Endothelial cell of umbilical vein (primary cell): Measurements from ENCODE around the gene HEATR3. TPM values are rescaled to one million over a fixed set of nuclear protein-coding genes. Genes with fewer than 3 reads are reported as not detected.

Experiments
- BruUV-seq: library from RNA; stranded (reverse); fragments of 400-500 nt; replicated peaks from 2 replicates; lab custom pipeline; 2021; lab: Mats Ljungman, UMichigan
- CTCF ChIA-PET: fragments of 300-600, 350-600 bp; sonication (Branson Sonifier 250); formaldehyde crosslinking; loops from one replicate; lab custom pipeline; 2021; ENCODE audit warnings: antibody characterized with exemption, inconsistent platforms; lab: Charles Lee
- POLR2A ChIA-PET: fragments of 300-600, 350-600 bp; sonication (Branson Sonifier 250); formaldehyde crosslinking; loops from one replicate; lab custom pipeline; 2021; ENCODE audit warnings: antibody characterized with exemption, inconsistent platforms; lab: Charles Lee
- DNase-seq: peaks from one replicate; pipeline ENCODE4 v3.0.0-alpha.2; 2011; ENCODE audit warnings: low read depth, low spot score
- FAIRE-seq: peaks from 2 replicates; lab custom pipeline; 2011; peaks lifted over from hg19 to GRCh38; lab: Jason Lieb, UNC
- H2AFZ ChIP-seq: 2 replicates; pipeline ENCODE4 v1.6.0; 2012; ENCODE audit warnings: low read depth, low read length, control low read depth, inconsistent platforms
- H3K27ac ChIP-seq: 2 replicates; pipeline ENCODE4 v1.5.1; 2011; ENCODE audit warnings: low read depth, mild to moderate bottlenecking, control low read depth, low read length, moderate library complexity; ENCODE audit not compliant: insufficient read depth
- H3K27me3 ChIP-seq, 2 experiments: 2 replicates each; pipeline versions ENCODE4 v1.6.0 to v1.6.1; 2011; ENCODE audit warnings: low read length in 2 of 2, mixed read lengths in 1 of 2; ENCODE audit not compliant: control insufficient read depth in 2 of 2, insufficient read depth in 2 of 2
- H3K36me3 ChIP-seq, 2 experiments: 2 replicates in 1 of 2; 3 replicates in 1 of 2; pipeline ENCODE4 v1.5.1; 2011; ENCODE audit warnings: low read length in 2 of 2, mild to moderate bottlenecking in 1 of 2, moderate library complexity in 1 of 2; ENCODE audit not compliant: control insufficient read depth in 2 of 2, insufficient read depth in 2 of 2; ENCODE audit errors: extremely low read depth in 1 of 2
- H3K4me1 ChIP-seq: 3 replicates; pipeline ENCODE4 v1.5.1; 2011; ENCODE audit warnings: mild to moderate bottlenecking, low read length; ENCODE audit not compliant: control insufficient read depth, insufficient read depth; ENCODE audit errors: extremely low read depth
- H3K4me2 ChIP-seq: 2 replicates; pipeline ENCODE4 v1.6.1; 2011; ENCODE audit warnings: low read length, control low read depth, mixed read lengths; ENCODE audit not compliant: insufficient read depth
- H3K4me3 ChIP-seq, 3 experiments: fragments of 200-600 bp in 1 of 3; sonication (generic), shearing (Covaris generic) in 1 of 3; replicated peaks in 1 of 3; 2 replicates each; pipeline ENCODE4 v1.5.1; 2011 to 2016; ENCODE audit warnings: control low read depth in 3 of 3, low read length in 3 of 3, mild to moderate bottlenecking in 2 of 3, inconsistent platforms in 1 of 3, low read depth in 1 of 3, moderate library complexity in 1 of 3; ENCODE audit not compliant: insufficient read depth in 1 of 3
- H3K79me2 ChIP-seq: 2 replicates; pipeline ENCODE4 v1.6.0; 2012; ENCODE audit warnings: low read length, inconsistent platforms; ENCODE audit not compliant: control insufficient read depth, insufficient read depth
- H3K9ac ChIP-seq: replicated peaks from 2 replicates; pipeline ENCODE3; 2011; ENCODE audit warnings: low read length, control low read depth; ENCODE audit not compliant: insufficient read depth; ENCODE audit errors: extremely low read depth
- H3K9me1 ChIP-seq: replicated peaks from 3 replicates; pipeline ENCODE4 v1.6.0; 2011; ENCODE audit warnings: mild to moderate bottlenecking, low read length; ENCODE audit not compliant: control insufficient read depth, insufficient read depth; ENCODE audit errors: extremely low read depth
- H3K9me3 ChIP-seq: replicated peaks from 2 replicates; pipeline ENCODE4 v1.5.1; 2012; ENCODE audit warnings: low read length, inconsistent platforms; ENCODE audit not compliant: control insufficient read depth, insufficient read depth
- H4K20me1 ChIP-seq: replicated peaks from 2 replicates; pipeline ENCODE3; 2011; ENCODE audit warnings: mild to moderate bottlenecking, low read length; ENCODE audit not compliant: control insufficient read depth, insufficient read depth; ENCODE audit errors: extremely low read depth
- CTCF ChIP-seq, 2 donors: IDR thresholded peaks; 1 replicate in 1 of 2; 2 replicates in 1 of 2; pipeline ENCODE4 v1.5.1; 2011; ENCODE audit warnings: low read length in 2 of 2, mild to moderate bottlenecking in 2 of 2, moderate library complexity in 2 of 2, control low read depth in 1 of 2, inconsistent platforms in 1 of 2, low read depth in 1 of 2; ENCODE audit not compliant: insufficient read depth in 1 of 2; ENCODE audit errors: extremely low read depth in 1 of 2
- EZH2 ChIP-seq: IDR thresholded peaks from 2 replicates; pipeline ENCODE4 v1.6.1; 2012; ENCODE audit warnings: borderline replicate concordance, low read depth, mild to moderate bottlenecking, moderate library complexity, low read length, inconsistent platforms; ENCODE audit not compliant: severe bottlenecking
- FOS ChIP-seq: IDR thresholded peaks from 2 replicates; pipeline ENCODE4 v1.6.1; 2011; ENCODE audit warnings: mild to moderate bottlenecking, low read length, moderate library complexity, borderline replicate concordance; ENCODE audit not compliant: insufficient read depth
- GATA2 ChIP-seq: IDR thresholded peaks from 2 replicates; pipeline ENCODE4 v1.7.0; 2011; ENCODE audit warnings: low read depth, mild to moderate bottlenecking, moderate library complexity, mixed read lengths, low read length; ENCODE audit not compliant: insufficient read length, insufficient read depth
- JUN ChIP-seq: IDR thresholded peaks from 2 replicates; pipeline ENCODE4 v1.6.1; 2011; ENCODE audit warnings: borderline replicate concordance, low read depth; ENCODE audit not compliant: insufficient read length, insufficient read depth
- MAX ChIP-seq: IDR thresholded peaks from 2 replicates; pipeline ENCODE4 v1.6.1; 2011; ENCODE audit not compliant: insufficient read depth, insufficient read length
- MYC ChIP-seq: IDR thresholded peaks from one replicate; pipeline ENCODE4 v1.6.1; 2011; ENCODE audit warnings: mild to moderate bottlenecking, low read depth, low read length
- POLR2A ChIP-seq: IDR thresholded peaks from 2 replicates; pipeline ENCODE4 v1.6.1; 2012; ENCODE audit warnings: low read depth, mild to moderate bottlenecking, control low read depth, low read length
- POLR2AphosphoS5 ChIP-seq: IDR thresholded peaks from 2 replicates; pipeline ENCODE4 v1.6.1; 2012; ENCODE audit warnings: low read depth, mild to moderate bottlenecking, control low read depth, low read length, moderate library complexity; ENCODE audit not compliant: insufficient read depth
- dilution Hi-C: fragments of 300-500 bp; cut with MboI; formaldehyde crosslinking; loops from one replicate; pipeline ENCODE4 v1.15.0; 2019; ENCODE audit warnings: low sequenced_read_pairs; ENCODE audit not compliant: extremely low pct_ligation_motif_present
- intact Hi-C: fragments of 100-400 bp; cut with micrococcal nuclease; formaldehyde crosslinking; loops from one replicate; pipeline ENCODE4 v1.10.0; 2022
- polyA plus RNA-seq, 4 experiments: library from polyadenylated mRNA; depleted of rRNA in 3 of 4; stranded (reverse) in 3 of 4; unstranded in 1 of 4; fragments of >200 nt; gene quantifications; 2 replicates each; pipeline versions ENCODE4 v1.2.1 to v1.2.3, GENCODE V29; 2011 to 2012; ENCODE audit warnings: missing spikeins in 1 of 4
- total RNA-seq: library from RNA; stranded (reverse); gene quantifications from 2 replicates; pipeline ENCODE4 v1.2.3, GENCODE V29; 2021

The HEATR3 gene
- total and polyA plus RNA-seq, 2 donors (not counting 3 experiments of a cell fraction or from before 2014, with no cell fraction given): 6.7 to 23.1 TPM

DNA sequence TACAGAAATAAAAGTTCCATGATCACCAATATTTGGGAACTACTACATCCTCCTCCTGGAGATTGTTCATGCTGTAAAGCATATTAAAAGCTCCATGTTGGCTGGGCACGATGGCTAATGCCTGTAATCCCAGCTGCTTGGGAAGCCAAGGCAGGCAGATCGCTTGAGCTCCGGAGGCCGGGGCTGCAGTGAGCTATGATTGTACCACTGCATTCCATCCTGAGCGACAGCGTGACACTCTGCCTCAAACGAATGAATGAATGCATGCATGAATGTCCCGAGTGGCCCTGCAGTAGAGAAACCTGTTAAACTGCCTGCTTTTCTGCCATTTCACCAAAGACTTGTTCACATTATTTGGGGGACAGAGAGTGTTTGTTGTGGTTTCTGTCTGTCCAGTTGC lies 25.8 kb upstream of the HEATR3 start:
- FAIRE-seq (no peak), DNase-seq (no peak)
- H2AFZ ChIP-seq: no peak overlapping the region
- H3K36me3 ChIP-seq: no peaks in the 10 kb centered on the region
- intact Hi-C loops (no loop called here), dilution Hi-C loops (no loop called here)
- no peaks in the 10 kb centered on the region for H3K4me1 ChIP-seq
- TF ChIP-seq MAX (no peak), JUN (no peak), POLR2AphosphoS5 (no peak), POLR2A (no peak), EZH2 (no peak), CTCF (IDR thresholded peaks at IDR 0.05; ENCODE audit: extremely low read depth in 1 of 2, insufficient read depth in 1 of 2, low read depth in 1 of 2, low read length in 2 of 2) (no peak), GATA2 (no peak), MYC (no peak), FOS (no peak)
- H3K79me2 ChIP-seq: no peaks in the 10 kb centered on the region
- H4K20me1 ChIP-seq: no peaks in the 10 kb centered on the region
- H3K4me2 ChIP-seq: no peak overlapping the region
- H3K9ac ChIP-seq: no peak overlapping the region
- no peak overlapping the region for H3K27ac ChIP-seq
- no TSS peak for BruUV-seq
- CTCF ChIA-PET: interaction anchor here (1.2 to 3.5 kb wide), 2 partner anchors 15 to 26 kb away, joined by 3 to 22 read pairs; partner anchors contain the start of genes CNEP1R1 and HEATR3
- H3K9me3 ChIP-seq: no peaks in the 10 kb centered on the region
- no peaks in the 10 kb centered on the region for H3K9me1 ChIP-seq
- H3K27me3 ChIP-seq: no peaks in the 10 kb centered on the region
- no peak overlapping the region for H3K4me3 ChIP-seq
- POLR2A ChIA-PET: no interaction called here
